Measurements from ENCODE around the gene ADSS1.

ADSS1 gene

GRCh38 chr14:104784218-104784568 is 60.2 kb downstream of the ADSS1 start:
- DNase-seq (ENCODE audit: low read depth), result no peak
- H3K4me3 ChIP-seq (ENCODE audit: low read depth, low read length), result no peak overlapping the region
- no peak for TF ChIP-seq CTCF (conservative IDR thresholded peaks at IDR 0.05; ENCODE audit: low read depth, low read length)

- no peak overlapping the region for H3K4me3 ChIP-seq (ENCODE audit: low read depth, low read length)
- TF ChIP-seq CTCF (conservative IDR thresholded peaks at IDR 0.05; ENCODE audit: low read depth, low read length), result no peak
- no peak for DNase-seq (ENCODE audit: low read depth)
These were observed 61.0 kb downstream of the ADSS1 start for GRCh38 chr14:104784846-104785707.

DNA sequence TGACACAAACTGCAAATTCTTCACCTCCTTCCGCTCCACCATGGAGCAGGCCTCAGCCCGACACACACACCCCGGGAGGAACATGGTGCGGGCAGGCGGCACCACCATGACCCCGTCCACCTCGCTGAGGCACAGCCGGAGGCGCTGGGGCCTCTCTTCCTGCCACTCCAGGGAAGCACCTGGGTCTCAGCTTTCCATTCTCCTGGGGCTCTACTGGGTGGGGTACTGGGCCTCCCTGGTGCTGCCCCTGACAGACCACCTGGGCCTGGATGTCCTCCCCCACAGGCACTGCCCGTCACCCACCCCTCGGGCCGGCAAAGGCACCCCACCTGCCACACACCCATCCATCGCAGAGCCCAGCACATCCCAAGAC is 61.7 kb downstream of the ADSS1 start:
- DNase-seq (ENCODE audit: low read depth), result no peak
- no peak overlapping the region for H3K4me3 ChIP-seq (ENCODE audit: low read depth, low read length)
- no peak for TF ChIP-seq CTCF (conservative IDR thresholded peaks at IDR 0.05; ENCODE audit: low read depth, low read length)

DNA sequence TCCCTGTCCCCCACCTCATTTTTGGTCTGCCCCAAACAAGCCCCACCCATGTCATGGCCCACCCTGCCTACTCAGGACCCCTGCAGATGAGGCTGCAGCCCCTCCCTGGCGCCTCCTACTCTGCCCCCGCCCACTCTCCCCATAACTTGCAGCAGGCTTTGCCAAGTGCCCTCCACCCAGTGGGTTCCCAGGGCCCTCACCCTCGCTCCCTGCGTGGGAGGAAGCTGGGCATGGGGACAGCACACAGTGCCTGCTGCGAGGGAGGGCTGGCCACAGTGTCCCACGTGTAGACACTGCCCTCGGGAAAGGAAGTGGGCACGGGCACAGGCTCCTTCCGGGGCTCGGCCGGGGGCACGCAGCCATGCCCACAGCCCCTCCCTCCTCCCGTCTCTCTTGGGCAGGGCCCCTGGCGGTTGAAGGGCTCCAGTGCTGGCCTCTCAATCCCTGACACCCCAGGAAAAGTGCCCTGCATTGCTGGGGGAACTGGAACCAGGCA is 62.1 kb downstream of the ADSS1 start:
- DNase-seq (ENCODE audit: low read depth), result no peak
- no peak overlapping the region for H3K4me3 ChIP-seq (ENCODE audit: low read depth, low read length)

DNA sequence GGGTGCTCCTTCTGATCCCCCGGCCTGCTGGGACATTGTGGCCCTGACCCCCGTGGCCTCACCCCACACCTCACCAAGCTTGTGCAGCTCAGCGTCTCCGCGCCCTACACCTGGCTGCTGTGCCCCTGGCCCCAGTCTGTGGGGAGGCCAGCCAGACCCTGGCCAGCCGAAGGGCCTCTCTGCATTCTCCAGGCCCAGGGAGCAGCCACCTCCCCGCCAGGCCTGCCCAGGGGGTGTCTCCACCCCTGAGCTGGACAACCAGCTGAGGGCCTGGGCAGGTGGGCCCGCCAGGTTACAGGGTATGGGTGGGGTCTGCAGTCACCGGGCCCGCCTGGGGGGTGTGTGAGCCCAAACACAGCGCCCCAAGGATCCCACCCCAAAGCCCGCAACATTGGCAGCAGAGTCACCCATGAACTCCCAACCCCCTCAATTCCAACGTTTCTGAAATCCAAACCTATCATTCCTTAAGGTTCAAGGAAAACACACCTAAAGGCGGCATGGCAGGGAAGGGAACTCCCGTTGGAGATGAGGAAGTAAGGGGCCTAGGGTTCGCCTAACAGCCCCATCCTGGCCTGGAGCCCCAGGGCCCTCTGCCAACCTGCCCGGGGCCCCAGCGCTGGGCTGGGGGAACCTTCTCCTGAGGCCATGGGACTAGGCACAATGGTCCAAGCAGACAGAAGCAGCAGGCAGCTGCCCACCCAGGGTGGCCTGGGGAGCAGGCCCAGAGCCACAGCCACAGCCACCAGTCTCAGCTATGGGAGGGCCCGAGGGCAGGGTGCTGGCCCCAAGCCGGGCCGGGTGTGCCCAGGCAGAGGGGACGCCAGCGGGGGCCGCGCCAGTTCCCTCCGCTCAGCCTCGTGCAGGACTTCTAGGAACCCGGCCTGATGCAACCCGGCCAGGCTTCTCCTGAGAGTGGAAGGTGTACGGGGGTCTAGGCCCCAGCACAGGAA is 63.0 kb downstream of the ADSS1 start:
- H3K4me3 ChIP-seq (ENCODE audit: low read depth, low read length), result no peak overlapping the region
- DNase-seq (ENCODE audit: low read depth), result no peak
- no peak for TF ChIP-seq CTCF (conservative IDR thresholded peaks at IDR 0.05; ENCODE audit: low read depth, low read length)

More for the DNA sequence above, 62.1 kb downstream of the ADSS1 start:
- TF ChIP-seq CTCF (conservative IDR thresholded peaks at IDR 0.05; ENCODE audit: low read depth, low read length), result no peak

GRCh38 chr14:104787736-104788135 is 63.7 kb downstream of the ADSS1 start:
- no peak overlapping the region for H3K4me3 ChIP-seq (ENCODE audit: low read depth, low read length)
- DNase-seq (ENCODE audit: low read depth), result no peak
- TF ChIP-seq CTCF (conservative IDR thresholded peaks at IDR 0.05; ENCODE audit: low read depth, low read length), result no peak
